Measurements from ENCODE around the gene ZNF689. TPM values are rescaled to one million over a fixed set of nuclear protein-coding genes. Genes with fewer than 3 reads are reported as not detected.

The ZNF689 gene
- total and polyA plus RNA-seq, 7 experiments from 2014 or later = 6.8 to 15.6 (median 12.4) TPM

DNA sequence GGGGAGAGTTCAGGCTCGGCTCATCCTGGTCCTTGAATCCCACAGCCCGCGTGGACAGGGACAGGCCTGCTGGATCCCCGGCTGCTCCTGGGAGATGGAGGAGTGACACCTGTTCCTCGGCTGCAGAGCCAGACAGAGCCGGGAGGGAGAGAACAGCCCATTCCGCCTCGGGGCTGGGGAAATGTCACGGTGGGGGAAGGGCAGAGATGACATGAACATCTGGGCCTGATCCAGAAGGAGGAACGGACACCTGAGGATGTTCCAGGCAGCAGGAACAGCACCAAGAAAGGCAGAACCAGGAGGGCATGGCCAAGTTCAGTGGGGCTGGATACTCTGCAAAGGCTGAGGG lies 54.1 kb downstream of the ZNF689 start:
- intact Hi-C loops (cut with micrococcal nuclease) = loop anchor here in 1 of 2 donors (5.0 kb wide), 2 partner anchors 179 to 366 kb away; partner anchors contain the start of gene FBXL19
- Mint-ChIP-seq H3K4me1 (peaks cover 45 to 72% (median 57%) of the 10 kb centered on the region in 7 donors), H3K36me3 (peaks cover 0 to 20% (median 5%) of the 10 kb centered on the region in 5 donors), H3K4me3 (peak overlapping the region; percentile 43 to 92 (median 89)), H3K27ac (peak overlapping the region; percentile 65 to 94 (median 91)), H3K9me3 (peaks cover 0 to 2% (median 0%) of the 10 kb centered on the region in 11 donors), H3K27me3 (no peaks in the 10 kb centered on the region)
- DNase-seq = no peak
- ChIA-PET CTCF (interaction anchor here (1.0 to 6.2 kb wide), 2 partner anchors 21 to 138 kb away, joined by 3 to 37 read pairs; partner anchors contain the start of gene ZNF747), POLR2A (interaction anchor here (1.1 to 9.3 kb wide), 5 partner anchors 15 to 148 kb away, joined by 3 to 159 read pairs (median 20); partner anchors contain the start of genes ZNF688, ZNF747 and ZNF785)
- Histone ChIP-seq H3K4me3 (ENCODE audit: low read length) (no peak overlapping the region), H3K27me3 (ENCODE audit: control insufficient read depth in 2 of 2, insufficient read depth in 2 of 2, low read length in 2 of 2) (no peaks in the 10 kb centered on the region), H3K9me3 (ENCODE audit: control insufficient read depth in 2 of 3, low read length in 3 of 3) (no peaks in the 10 kb centered on the region), H3K36me3 (ENCODE audit: control insufficient read depth in 2 of 3, insufficient read depth in 3 of 3, low read length in 3 of 3) (peaks cover 0 to 36% (median 8%) of the 10 kb centered on the region in 3 experiments), H3K27ac (ENCODE audit: low read depth, low read length) (no peak overlapping the region), H3K4me1 (ENCODE audit: control insufficient read depth in 2 of 2, insufficient read depth in 2 of 2, low read length in 2 of 2) (peaks cover 26 to 34% of the 10 kb centered on the region in 2 donors)
- no peak for ATAC-seq

DNA sequence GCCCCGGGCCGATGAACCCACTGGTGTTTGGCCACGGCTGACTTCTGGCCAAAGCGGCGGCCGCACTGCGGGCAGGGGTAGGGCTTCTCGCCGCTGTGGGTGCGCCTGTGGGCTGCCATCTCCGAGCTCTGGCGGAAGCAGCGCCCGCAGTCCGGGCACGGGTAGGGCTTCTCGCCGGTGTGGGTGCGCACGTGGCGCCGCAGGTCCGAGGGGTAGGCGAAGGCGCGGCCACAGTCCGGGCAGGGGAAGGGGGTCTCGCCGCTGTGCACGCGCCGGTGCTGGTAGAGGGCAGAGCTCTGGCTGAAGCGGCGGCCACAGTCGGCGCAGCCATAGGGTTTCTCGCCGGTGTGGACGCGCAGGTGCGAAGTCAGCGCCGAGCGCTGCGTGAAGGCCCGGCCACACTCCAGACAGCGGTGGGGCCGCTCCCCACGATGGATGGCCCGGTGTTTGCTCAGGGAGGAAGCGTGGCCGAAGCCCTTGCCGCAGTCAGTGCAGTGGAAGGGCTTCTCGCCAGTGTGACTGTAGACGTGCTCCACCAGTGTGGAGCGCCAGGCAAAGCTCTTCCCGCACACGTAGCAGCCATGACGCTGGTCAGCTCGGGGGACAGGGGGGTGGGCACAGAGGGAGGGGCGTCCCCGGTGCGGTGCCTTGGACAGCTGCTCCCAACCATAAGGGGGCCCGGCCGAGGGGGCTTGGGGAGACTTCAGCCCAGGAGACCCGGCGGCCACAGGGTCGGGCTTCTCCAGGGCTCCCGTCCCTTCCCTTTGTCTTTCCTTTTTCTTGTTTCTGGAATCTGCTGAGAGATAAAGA lies 54.7 kb downstream of the ZNF689 start:
- Mint-ChIP-seq H3K9me3 (peaks cover 0 to 2% (median 0%) of the 10 kb centered on the region in 11 donors), H3K27me3 (no peaks in the 10 kb centered on the region), H3K27ac (peak overlapping the region in 5 of 9 donors; percentile 65 to 94 (median 93)), H3K4me1 (peaks cover 46 to 72% (median 58%) of the 10 kb centered on the region in 7 donors), H3K4me3 (peak overlapping the region in 9 of 10 donors; percentile 43 to 92 (median 83)), H3K36me3 (peaks cover 0 to 20% (median 5%) of the 10 kb centered on the region in 5 donors)
- H3K4me1 ChIP-seq (ENCODE audit: control insufficient read depth in 2 of 2, insufficient read depth in 2 of 2, low read length in 2 of 2) = peaks cover 28 to 37% of the 10 kb centered on the region in 2 donors
- H3K9me3 ChIP-seq (ENCODE audit: control insufficient read depth in 2 of 3, low read length in 3 of 3) = no peaks in the 10 kb centered on the region
- ChIA-PET CTCF (interaction anchor here (1.0 to 6.2 kb wide), 2 partner anchors 20 to 138 kb away, joined by 3 to 37 read pairs; partner anchors contain the start of gene ZNF747), POLR2A (interaction anchor here (1.2 to 9.3 kb wide), 5 partner anchors 16 to 126 kb away, joined by 3 to 159 read pairs (median 5); partner anchors contain the start of genes DCTPP1, ZNF688 and ZNF747)
- intact Hi-C loops (cut with micrococcal nuclease) = loop anchor here in 1 of 2 donors (5.0 kb wide), 2 partner anchors 178 to 367 kb away; partner anchors contain the start of gene FBXL19
- H3K27me3 ChIP-seq (ENCODE audit: control insufficient read depth in 2 of 2, insufficient read depth in 2 of 2, low read length in 2 of 2) = no peaks in the 10 kb centered on the region
- DNase-seq = no peak
- H3K36me3 ChIP-seq (ENCODE audit: control insufficient read depth in 2 of 3, insufficient read depth in 3 of 3, low read length in 3 of 3) = peaks cover 0 to 36% (median 8%) of the 10 kb centered on the region in 3 experiments
- no peak for ATAC-seq
- no peak overlapping the region for H3K27ac ChIP-seq (ENCODE audit: low read depth, low read length)
- no peak overlapping the region for H3K4me3 ChIP-seq (ENCODE audit: low read length)

DNA sequence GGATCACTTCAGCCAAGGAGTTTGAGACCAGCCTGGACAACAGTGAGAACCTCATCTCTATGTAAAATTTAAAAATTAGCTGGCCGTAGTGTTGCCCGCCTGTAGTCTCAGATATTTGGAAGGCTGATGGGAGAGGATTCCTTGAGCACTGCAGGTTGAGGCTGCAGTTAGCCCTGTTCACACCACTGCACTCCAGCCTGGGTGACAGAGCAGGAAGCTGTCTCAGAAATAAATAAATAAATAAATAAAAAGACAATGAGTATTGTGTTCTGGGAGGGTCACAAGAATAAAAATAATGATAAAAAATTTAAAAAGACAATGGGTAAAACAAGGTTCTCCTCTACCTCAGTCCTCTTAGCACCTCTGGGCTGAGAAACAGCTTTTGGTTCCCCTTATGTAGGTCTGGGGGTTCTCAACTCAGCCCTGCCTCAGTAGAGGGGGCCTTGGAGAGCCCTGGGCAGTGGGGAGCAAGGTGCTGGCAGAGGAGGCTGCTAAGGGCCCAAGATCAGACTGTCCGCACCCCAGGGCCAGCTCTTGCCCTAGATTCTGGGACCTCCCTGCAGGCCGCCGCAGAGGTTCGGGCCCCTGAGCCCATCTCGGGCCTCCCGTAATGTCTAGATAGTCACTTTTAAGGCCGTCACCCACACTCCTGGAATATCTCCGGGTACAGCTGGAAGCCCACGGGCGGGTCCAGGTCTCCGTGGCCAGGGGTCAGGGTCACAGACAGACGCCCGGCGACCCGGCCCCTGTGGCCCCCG lies 55.5 kb downstream of the ZNF689 start:
- no peaks in the 10 kb centered on the region for H3K27me3 ChIP-seq (ENCODE audit: control insufficient read depth in 2 of 2, insufficient read depth in 2 of 2, low read length in 2 of 2)
- DNase-seq (no peak), ATAC-seq (no peak)
- Mint-ChIP-seq H3K27ac (peak overlapping the region in 4 of 9 donors; percentile 65 to 98 (median 94)), H3K9me3 (peaks cover 0 to 2% (median 0%) of the 10 kb centered on the region in 11 donors), H3K36me3 (peaks cover 0 to 20% (median 5%) of the 10 kb centered on the region in 5 donors), H3K4me1 (peaks cover 46 to 71% (median 58%) of the 10 kb centered on the region in 7 donors), H3K4me3 (peak overlapping the region in 3 of 10 donors; percentile 10 to 92 (median 87)), H3K27me3 (no peaks in the 10 kb centered on the region)
- no peak overlapping the region for H3K4me3 ChIP-seq (ENCODE audit: low read length)
- peaks cover 28 to 37% of the 10 kb centered on the region in 2 donors for H3K4me1 ChIP-seq (ENCODE audit: control insufficient read depth in 2 of 2, insufficient read depth in 2 of 2, low read length in 2 of 2)
- no peak overlapping the region for H3K27ac ChIP-seq (ENCODE audit: low read depth, low read length)
- ChIA-PET POLR2A (interaction anchor here (1.2 to 9.3 kb wide), 4 partner anchors 19 to 125 kb away, joined by 3 to 159 read pairs (median 4); partner anchors contain the start of genes DCTPP1 and ZNF747), CTCF (interaction anchor here (6.2 kb wide), 1 partner anchor 20 kb away, joined by 37 read pairs; the partner anchor contains the start of gene ZNF747)
- peaks cover 0 to 36% (median 8%) of the 10 kb centered on the region in 3 experiments for H3K36me3 ChIP-seq (ENCODE audit: control insufficient read depth in 2 of 3, insufficient read depth in 3 of 3, low read length in 3 of 3)
- H3K9me3 ChIP-seq (ENCODE audit: control insufficient read depth in 2 of 3, low read length in 3 of 3) = no peaks in the 10 kb centered on the region
- intact Hi-C loops (cut with micrococcal nuclease) = loop anchor here in 1 of 2 donors (5.0 kb wide), 2 partner anchors 177 to 368 kb away; partner anchors contain the start of gene FBXL19

DNA sequence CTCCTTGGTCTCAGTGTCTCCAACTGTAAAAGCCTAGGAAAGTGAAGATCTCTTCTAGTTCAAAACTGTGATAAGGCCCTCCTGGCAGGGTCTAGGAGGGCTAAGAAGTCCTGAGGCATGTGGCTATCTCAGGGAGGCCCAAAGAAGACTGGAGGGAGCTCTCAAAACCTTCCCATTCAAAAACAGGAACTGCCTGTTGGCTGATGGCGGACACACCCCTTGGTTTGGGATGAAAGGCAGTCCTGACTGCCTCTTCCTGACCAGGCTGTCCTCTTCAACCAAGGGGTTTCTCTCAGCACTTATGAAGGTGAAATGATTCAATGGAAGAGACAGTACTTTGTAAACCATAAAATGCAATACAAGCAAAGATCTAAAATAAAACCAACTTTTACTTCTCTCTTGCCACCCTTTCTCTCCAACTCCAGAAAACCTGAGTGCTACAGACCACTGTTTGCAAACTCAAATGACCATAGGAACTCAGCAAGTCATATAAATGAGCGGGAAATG lies 56.7 kb downstream of the ZNF689 start:
- Histone ChIP-seq H3K4me1 (ENCODE audit: control insufficient read depth in 2 of 2, insufficient read depth in 2 of 2, low read length in 2 of 2) (peaks cover 24 to 33% of the 10 kb centered on the region in 2 donors), H3K9me3 (ENCODE audit: control insufficient read depth in 2 of 3, low read length in 3 of 3) (no peaks in the 10 kb centered on the region), H3K36me3 (ENCODE audit: control insufficient read depth in 2 of 3, insufficient read depth in 3 of 3, low read length in 3 of 3) (peaks cover 0 to 36% (median 8%) of the 10 kb centered on the region in 3 experiments), H3K27ac (ENCODE audit: low read depth, low read length) (peak overlapping the region; percentile 30), H3K27me3 (ENCODE audit: control insufficient read depth in 2 of 2, insufficient read depth in 2 of 2, low read length in 2 of 2) (no peaks in the 10 kb centered on the region), H3K4me3 (ENCODE audit: low read length) (no peak overlapping the region)
- ATAC-seq (no peak), DNase-seq (no peak)
- ChIA-PET POLR2A (interaction anchor here (2.6 to 9.3 kb wide), 3 partner anchors 18 to 136 kb away, joined by 14 to 159 read pairs (median 18); partner anchors contain the start of genes ZNF688 and ZNF747), CTCF (interaction anchor here (6.2 kb wide), 1 partner anchor 18 kb away, joined by 37 read pairs; the partner anchor contains the start of gene ZNF747)
- peak overlapping the region in 5 of 10 donors; percentile 9 to 87 (median 18) for H3K4me3 Mint-ChIP-seq
- intact Hi-C loops (cut with micrococcal nuclease) = no loop called here
- peak overlapping the region; percentile 71 to 98 (median 93) for H3K27ac Mint-ChIP-seq
- no peaks in the 10 kb centered on the region for H3K9me3 Mint-ChIP-seq
- H3K4me1 Mint-ChIP-seq = peaks cover 42 to 66% (median 58%) of the 10 kb centered on the region in 7 donors
- peaks cover 0 to 20% (median 5%) of the 10 kb centered on the region in 5 donors for H3K36me3 Mint-ChIP-seq
- no peaks in the 10 kb centered on the region for H3K27me3 Mint-ChIP-seq

DNA sequence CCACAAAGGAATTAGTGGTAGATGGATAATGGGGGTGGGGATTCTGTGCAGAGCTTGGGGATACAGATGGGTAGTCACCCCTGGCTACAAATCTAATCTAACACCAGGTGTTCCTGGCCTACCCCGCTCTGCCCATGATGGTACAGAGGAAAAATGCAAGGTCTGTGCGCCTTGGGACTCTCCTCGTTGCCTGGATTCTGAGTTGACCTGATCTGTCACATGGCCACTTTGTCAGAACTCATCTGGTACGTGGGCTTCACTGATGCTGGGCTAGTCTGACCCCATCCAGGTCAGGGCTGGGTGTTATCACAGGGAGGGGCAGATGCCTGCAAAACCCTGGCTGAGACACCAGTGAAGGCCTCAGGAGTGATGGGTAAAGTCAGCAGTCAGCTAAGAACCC lies 57.2 kb downstream of the ZNF689 start:
- Histone ChIP-seq H3K27ac (ENCODE audit: low read depth, low read length) (peak overlapping the region; percentile 41), H3K36me3 (ENCODE audit: control insufficient read depth in 2 of 3, insufficient read depth in 3 of 3, low read length in 3 of 3) (peaks cover 0 to 35% (median 8%) of the 10 kb centered on the region in 3 experiments), H3K4me1 (ENCODE audit: control insufficient read depth in 2 of 2, insufficient read depth in 2 of 2, low read length in 2 of 2) (peaks cover 24 to 32% of the 10 kb centered on the region in 2 donors), H3K9me3 (ENCODE audit: control insufficient read depth in 2 of 3, low read length in 3 of 3) (no peaks in the 10 kb centered on the region), H3K27me3 (ENCODE audit: control insufficient read depth in 2 of 2, insufficient read depth in 2 of 2, low read length in 2 of 2) (no peaks in the 10 kb centered on the region), H3K4me3 (ENCODE audit: low read length) (no peak overlapping the region)
- H3K4me3 Mint-ChIP-seq = peak overlapping the region in 7 of 10 donors; percentile 9 to 87 (median 33)
- peaks cover 0 to 20% (median 5%) of the 10 kb centered on the region in 5 donors for H3K36me3 Mint-ChIP-seq
- no peak for ATAC-seq
- H3K4me1 Mint-ChIP-seq = peaks cover 45 to 68% (median 60%) of the 10 kb centered on the region in 7 donors
- intact Hi-C loops (cut with micrococcal nuclease) = no loop called here
- no peaks in the 10 kb centered on the region for H3K9me3 Mint-ChIP-seq
- H3K27ac Mint-ChIP-seq = peak overlapping the region; percentile 71 to 98 (median 93)
- DNase-seq = no peak
- H3K27me3 Mint-ChIP-seq = no peaks in the 10 kb centered on the region
- CTCF ChIA-PET = interaction anchor here (0.6 kb wide), 1 partner anchor 127 kb away, joined by 4 read pairs; no protein-coding TSS in a partner anchor
- POLR2A ChIA-PET = interaction anchor here (0.6 to 9.3 kb wide), 8 partner anchors 11 to 194 kb away, joined by 3 to 159 read pairs (median 6); partner anchors contain the start of genes ZNF688 and ZNF747

All from naive thymus-derived CD4-positive, alpha-beta T cell (primary cell).